Lower leg skin (tissue), 3 donors: ENCODE data around the gene EHD3.

Experiments used
- POLR2A ChIP-seq, 2 donors: fragments of 450-650 bp; IDR thresholded peaks; one replicate each; pipeline ENCODE4 v1.6.1; 2016 to 2017; ENCODE audit warnings: antibody characterized with exemption in 2 of 2, mild to moderate bottlenecking in 1 of 2, moderate library complexity in 1 of 2
- TF ChIP-seq, protein P1 (sequence below), 3 donors: fragments of 450-650 bp; IDR thresholded peaks; one replicate each; pipeline ENCODE4 v1.5.1; 2016; ENCODE audit warnings: antibody characterized with exemption in 3 of 3, mild to moderate bottlenecking in 3 of 3, moderate library complexity in 2 of 3

DNA sequence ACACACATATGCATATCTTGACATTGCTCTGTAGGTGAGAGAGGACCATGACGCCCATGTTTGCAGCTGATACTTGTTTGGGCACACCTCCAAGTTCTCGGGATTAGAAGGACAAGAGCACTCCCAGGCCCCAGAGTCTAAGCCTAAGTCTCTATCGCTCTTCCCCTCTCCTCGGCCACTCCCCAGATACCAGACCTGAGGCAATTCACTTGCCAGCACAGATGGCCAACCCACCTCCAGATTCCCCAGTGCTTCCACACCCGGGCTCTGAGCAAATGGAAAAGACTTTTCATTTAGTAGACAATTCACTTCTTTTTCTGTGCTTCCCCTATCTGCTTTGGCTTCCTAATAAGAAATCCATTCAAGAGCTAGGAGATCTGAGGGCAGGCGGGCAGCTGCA, 32.9 kb downstream of the EHD3 start:
- TF ChIP-seq, protein P1, sequence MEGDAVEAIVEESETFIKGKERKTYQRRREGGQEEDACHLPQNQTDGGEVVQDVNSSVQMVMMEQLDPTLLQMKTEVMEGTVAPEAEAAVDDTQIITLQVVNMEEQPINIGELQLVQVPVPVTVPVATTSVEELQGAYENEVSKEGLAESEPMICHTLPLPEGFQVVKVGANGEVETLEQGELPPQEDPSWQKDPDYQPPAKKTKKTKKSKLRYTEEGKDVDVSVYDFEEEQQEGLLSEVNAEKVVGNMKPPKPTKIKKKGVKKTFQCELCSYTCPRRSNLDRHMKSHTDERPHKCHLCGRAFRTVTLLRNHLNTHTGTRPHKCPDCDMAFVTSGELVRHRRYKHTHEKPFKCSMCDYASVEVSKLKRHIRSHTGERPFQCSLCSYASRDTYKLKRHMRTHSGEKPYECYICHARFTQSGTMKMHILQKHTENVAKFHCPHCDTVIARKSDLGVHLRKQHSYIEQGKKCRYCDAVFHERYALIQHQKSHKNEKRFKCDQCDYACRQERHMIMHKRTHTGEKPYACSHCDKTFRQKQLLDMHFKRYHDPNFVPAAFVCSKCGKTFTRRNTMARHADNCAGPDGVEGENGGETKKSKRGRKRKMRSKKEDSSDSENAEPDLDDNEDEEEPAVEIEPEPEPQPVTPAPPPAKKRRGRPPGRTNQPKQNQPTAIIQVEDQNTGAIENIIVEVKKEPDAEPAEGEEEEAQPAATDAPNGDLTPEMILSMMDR (IDR thresholded peaks at IDR 0.05): no peak
- TF ChIP-seq POLR2A (IDR thresholded peaks at IDR 0.05): no peak
